CD4-positive, alpha-beta memory T cell (primary cell): ENCODE measurements around the gene SLC6A13. TPM values are rescaled to one million over a fixed set of nuclear protein-coding genes. Genes with fewer than 3 reads are reported as not detected.

Experiments
- CTCF ChIA-PET: fragments of 350-600 bp; sonication (Branson Sonifier 250); formaldehyde crosslinking; loops from one replicate; lab custom pipeline; 2021; ENCODE audit warnings: inconsistent platforms; ENCODE audit not compliant: partially characterized antibody; lab: Charles Lee
- POLR2A ChIA-PET: fragments of 350-600 bp; sonication (Branson Sonifier 250); formaldehyde crosslinking; loops from one replicate; lab custom pipeline; 2021; ENCODE audit not compliant: partially characterized antibody; lab: Charles Lee
- DNase-seq, 5 donors: peaks; one replicate each; pipeline versions ENCODE4 v3.0.0 to v3.0.0-alpha.2; 2020 to 2022; ENCODE audit warnings: mixed read lengths in 1 of 5
- H3K27ac ChIP-seq: one replicate; pipeline ENCODE4 v1.7.0; 2013; ENCODE audit warnings: low read depth, low read length
- H3K27me3 ChIP-seq: 2 replicates; pipeline ENCODE4 v1.7.0; 2013; ENCODE audit warnings: mild to moderate bottlenecking, low read length, moderate library complexity; ENCODE audit not compliant: insufficient read depth
- H3K36me3 ChIP-seq: 2 replicates; pipeline ENCODE4 v1.7.0; 2013; ENCODE audit warnings: mild to moderate bottlenecking, low read length, moderate library complexity; ENCODE audit not compliant: insufficient read depth
- H3K4me1 ChIP-seq: 2 replicates; pipeline ENCODE4 v1.7.0; 2013; ENCODE audit warnings: mild to moderate bottlenecking, low read length, moderate library complexity; ENCODE audit not compliant: insufficient read depth
- H3K4me3 ChIP-seq, 2 donors: one replicate each; pipeline ENCODE4 v1.7.0; 2013; ENCODE audit warnings: low read length in 2 of 2, mild to moderate bottlenecking in 1 of 2
- H3K9me3 ChIP-seq, 2 donors: one replicate each; pipeline ENCODE4 v1.7.0; 2013; ENCODE audit warnings: low read length in 2 of 2, control low read depth in 1 of 2; ENCODE audit not compliant: control insufficient read depth in 1 of 2
- H3K27ac Mint-ChIP-seq, 7 donors: one replicate each; pipeline ENCODE4 v1.8.0; 2020 to 2021; ENCODE audit warnings: mixed read lengths in 7 of 7, mild to moderate bottlenecking in 6 of 7, inconsistent platforms in 3 of 7, moderate library complexity in 3 of 7
- H3K27me3 Mint-ChIP-seq, 2 donors: one replicate each; pipeline ENCODE4 v1.8.0; 2020 to 2021; ENCODE audit warnings: mixed read lengths in 2 of 2
- H3K36me3 Mint-ChIP-seq, 2 donors: one replicate each; pipeline ENCODE4 v1.8.0; 2020 to 2021; ENCODE audit warnings: mixed read lengths in 2 of 2, inconsistent platforms in 1 of 2, mild to moderate bottlenecking in 1 of 2
- H3K4me1 Mint-ChIP-seq, 4 donors: one replicate each; pipeline ENCODE4 v1.8.0; 2020 to 2021; ENCODE audit warnings: mixed read lengths in 4 of 4, mild to moderate bottlenecking in 1 of 4
- H3K4me3 Mint-ChIP-seq, 8 donors: one replicate each; pipeline ENCODE4 v1.8.0; 2020 to 2021; ENCODE audit warnings: mixed read lengths in 8 of 8, mild to moderate bottlenecking in 7 of 8, moderate library complexity in 6 of 8, inconsistent platforms in 3 of 8
- H3K9me3 Mint-ChIP-seq, 8 donors: one replicate each; pipeline ENCODE4 v1.8.0; 2020 to 2021; ENCODE audit warnings: mixed read lengths in 8 of 8, mild to moderate bottlenecking in 5 of 8, inconsistent platforms in 3 of 8, moderate library complexity in 1 of 8
- intact Hi-C: fragments of 100-400 bp; cut with micrococcal nuclease; formaldehyde crosslinking; loops from one replicate; pipeline ENCODE4 v1.15.1; 2023
- polyA plus RNA-seq, 2 donors: library from polyadenylated mRNA; unstranded; fragments of 300-500 nt; fragmentation: Illumina TruSeq; gene quantifications; one replicate each; pipeline ENCODE4 v1.2.3, GENCODE V29; 2021
- total RNA-seq, 2 experiments: library from RNA; stranded (reverse); gene quantifications; one replicate each; pipeline ENCODE4 v1.2.3, GENCODE V29; 2021

Gene SLC6A13
- total and polyA plus RNA-seq, 4 experiments from 2014 or later: 0.17 to 0.75 (median 0.32) TPM; not detected in 1

GRCh38 chr12:242496-242895 lies 20.1 kb downstream of the SLC6A13 start:
- Mint-ChIP-seq H3K27me3 (peaks cover 9 to 23% of the 10 kb centered on the region in 2 donors), H3K36me3 (peaks cover 6 to 9% of the 10 kb centered on the region in 2 donors), H3K9me3 (peaks cover 0 to 46% (median 18%) of the 10 kb centered on the region in 8 donors), H3K4me1 (no peaks in the 10 kb centered on the region), H3K4me3 (no peak overlapping the region), H3K27ac (no peak overlapping the region)
- POLR2A ChIA-PET: no interaction called here
- Histone ChIP-seq H3K4me3 (no peak overlapping the region), H3K4me1 (no peaks in the 10 kb centered on the region), H3K27me3 (no peaks in the 10 kb centered on the region), H3K27ac (no peak overlapping the region), H3K9me3 (peaks cover 0 to 3% of the 10 kb centered on the region in 2 donors), H3K36me3 (no peaks in the 10 kb centered on the region)
- CTCF ChIA-PET: no interaction called here
- intact Hi-C loops: no loop called here
- DNase-seq: no peak

DNA sequence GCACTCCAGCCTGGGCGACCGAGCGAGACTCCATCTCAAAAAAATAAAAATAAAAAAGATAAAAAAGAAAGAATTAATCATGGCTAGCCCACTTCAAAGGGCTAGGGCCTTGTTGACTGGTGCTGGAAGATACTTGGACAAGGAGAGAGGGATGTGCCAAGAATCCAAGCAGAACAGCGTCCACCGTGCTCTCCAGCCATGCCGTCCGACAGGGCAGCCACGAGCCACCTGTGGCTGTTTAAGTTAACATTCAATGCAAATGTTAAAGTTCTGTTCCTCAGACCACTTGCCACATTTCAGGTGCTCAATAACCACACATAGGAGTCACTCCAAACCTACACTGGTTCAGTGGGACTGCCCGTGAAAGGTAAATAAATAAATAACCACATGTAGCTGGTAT lies 21.4 kb downstream of the SLC6A13 start:
- intact Hi-C loops: no loop called here
- Histone ChIP-seq H3K9me3 (no peaks in the 10 kb centered on the region), H3K27me3 (no peaks in the 10 kb centered on the region), H3K36me3 (no peaks in the 10 kb centered on the region), H3K4me1 (no peaks in the 10 kb centered on the region), H3K4me3 (no peak overlapping the region), H3K27ac (no peak overlapping the region)
- no peak for DNase-seq
- Mint-ChIP-seq H3K36me3 (peaks cover 7% of the 10 kb centered on the region in 2 donors), H3K4me3 (no peak overlapping the region), H3K4me1 (no peaks in the 10 kb centered on the region), H3K27ac (no peak overlapping the region), H3K27me3 (peaks cover 9 to 24% of the 10 kb centered on the region in 2 donors), H3K9me3 (peaks cover 0 to 42% (median 11%) of the 10 kb centered on the region in 8 donors)
- POLR2A ChIA-PET: no interaction called here
- CTCF ChIA-PET: no interaction called here

- Histone ChIP-seq H3K4me1 (no peaks in the 10 kb centered on the region), H3K27ac (no peak overlapping the region), H3K4me3 (no peak overlapping the region), H3K27me3 (no peaks in the 10 kb centered on the region), H3K9me3 (no peaks in the 10 kb centered on the region), H3K36me3 (no peaks in the 10 kb centered on the region)
- ChIA-PET CTCF (no interaction called here), POLR2A (no interaction called here)
- DNase-seq: no peak
- Mint-ChIP-seq H3K36me3 (peaks cover 10% of the 10 kb centered on the region in 2 donors), H3K4me3 (no peak overlapping the region), H3K27me3 (peaks cover 9 to 26% of the 10 kb centered on the region in 2 donors), H3K27ac (no peak overlapping the region), H3K9me3 (peaks cover 0 to 48% (median 18%) of the 10 kb centered on the region in 8 donors), H3K4me1 (no peaks in the 10 kb centered on the region)
- intact Hi-C loops: no loop called here
Measured at GRCh38 chr12:240566-240965, 22.1 kb downstream of the SLC6A13 start.

GRCh38 chr12:238736-239398 lies 23.8 kb downstream of the SLC6A13 start:
- no peaks in the 10 kb centered on the region for H3K27me3 ChIP-seq
- H3K36me3 ChIP-seq: no peaks in the 10 kb centered on the region
- H3K4me1 ChIP-seq: no peaks in the 10 kb centered on the region
- intact Hi-C loops: no loop called here
- Mint-ChIP-seq H3K4me3 (no peak overlapping the region), H3K36me3 (peaks cover 5 to 7% of the 10 kb centered on the region in 2 donors), H3K9me3 (peaks cover 0 to 45% (median 22%) of the 10 kb centered on the region in 8 donors), H3K4me1 (no peaks in the 10 kb centered on the region), H3K27ac (no peak overlapping the region), H3K27me3 (peaks cover 8 to 24% of the 10 kb centered on the region in 2 donors)
- ChIA-PET CTCF (no interaction called here), POLR2A (no interaction called here)
- no peaks in the 10 kb centered on the region for H3K9me3 ChIP-seq
- H3K27ac ChIP-seq: no peak overlapping the region
- no peak for DNase-seq
- H3K4me3 ChIP-seq: no peak overlapping the region

GRCh38 chr12:238116-238515 lies 24.5 kb downstream of the SLC6A13 start:
- no peak overlapping the region for H3K4me3 Mint-ChIP-seq
- Histone ChIP-seq H3K36me3 (no peaks in the 10 kb centered on the region), H3K4me1 (no peaks in the 10 kb centered on the region), H3K9me3 (no peaks in the 10 kb centered on the region), H3K27me3 (no peaks in the 10 kb centered on the region), H3K27ac (no peak overlapping the region), H3K4me3 (no peak overlapping the region)
- no peaks in the 10 kb centered on the region for H3K4me1 Mint-ChIP-seq
- H3K27me3 Mint-ChIP-seq: peaks cover 6 to 25% of the 10 kb centered on the region in 2 donors
- peaks cover 3 to 7% of the 10 kb centered on the region in 2 donors for H3K36me3 Mint-ChIP-seq
- H3K9me3 Mint-ChIP-seq: peaks cover 0 to 44% (median 22%) of the 10 kb centered on the region in 8 donors
- no peak for DNase-seq
- POLR2A ChIA-PET: no interaction called here
- CTCF ChIA-PET: no interaction called here
- intact Hi-C loops: no loop called here
- H3K27ac Mint-ChIP-seq: no peak overlapping the region

DNA sequence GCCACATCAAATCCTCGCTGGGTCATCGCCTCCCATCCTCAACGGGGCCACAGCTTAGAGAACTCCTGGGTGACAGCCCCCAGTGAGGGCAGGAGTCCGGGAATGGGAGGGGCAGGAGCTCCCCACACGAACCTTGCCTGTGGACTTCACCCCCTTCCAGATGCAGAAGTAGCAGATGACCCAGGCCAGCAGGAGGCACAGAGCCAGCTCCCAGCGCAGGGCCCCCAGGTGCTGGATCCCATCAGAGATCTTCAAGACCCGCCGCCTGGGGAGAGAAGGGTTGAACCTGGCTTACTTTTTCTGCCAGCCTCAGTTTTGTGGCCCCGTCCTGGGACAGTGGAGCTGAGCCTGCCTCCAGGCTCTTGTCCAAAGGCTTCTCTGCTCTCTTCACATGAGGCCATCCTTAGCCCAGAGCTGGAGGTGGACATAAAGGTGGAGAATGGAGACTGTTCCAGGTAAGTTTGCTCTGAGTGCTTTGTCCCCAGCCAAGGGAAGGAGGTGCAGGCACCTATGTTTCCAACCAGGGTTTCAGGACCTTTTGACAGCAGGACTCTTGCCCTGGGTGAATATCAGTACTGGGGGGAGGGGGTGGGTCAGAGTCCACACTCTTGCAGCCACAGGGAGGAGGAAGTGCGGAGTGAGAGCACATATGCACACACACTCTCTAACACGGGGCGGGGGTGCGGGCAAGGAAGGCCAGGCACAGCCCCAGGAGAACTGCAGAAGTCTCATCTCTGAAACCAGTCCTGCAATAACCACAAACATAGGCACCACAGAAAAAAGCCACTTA lies 25.4 kb downstream of the SLC6A13 start:
- no peak overlapping the region for H3K27ac Mint-ChIP-seq
- H3K9me3 ChIP-seq: no peaks in the 10 kb centered on the region
- H3K4me3 ChIP-seq: no peak overlapping the region
- intact Hi-C loops: no loop called here
- H3K27me3 ChIP-seq: no peaks in the 10 kb centered on the region
- ChIA-PET CTCF (no interaction called here), POLR2A (no interaction called here)
- no peaks in the 10 kb centered on the region for H3K4me1 ChIP-seq
- no peaks in the 10 kb centered on the region for H3K4me1 Mint-ChIP-seq
- no peak overlapping the region for H3K27ac ChIP-seq
- no peak overlapping the region for H3K4me3 Mint-ChIP-seq
- H3K36me3 Mint-ChIP-seq: peaks cover 3 to 7% of the 10 kb centered on the region in 2 donors
- no peak for DNase-seq
- peaks cover 7 to 24% of the 10 kb centered on the region in 2 donors for H3K27me3 Mint-ChIP-seq
- peaks cover 0 to 41% (median 22%) of the 10 kb centered on the region in 8 donors for H3K9me3 Mint-ChIP-seq
- no peaks in the 10 kb centered on the region for H3K36me3 ChIP-seq

DNA sequence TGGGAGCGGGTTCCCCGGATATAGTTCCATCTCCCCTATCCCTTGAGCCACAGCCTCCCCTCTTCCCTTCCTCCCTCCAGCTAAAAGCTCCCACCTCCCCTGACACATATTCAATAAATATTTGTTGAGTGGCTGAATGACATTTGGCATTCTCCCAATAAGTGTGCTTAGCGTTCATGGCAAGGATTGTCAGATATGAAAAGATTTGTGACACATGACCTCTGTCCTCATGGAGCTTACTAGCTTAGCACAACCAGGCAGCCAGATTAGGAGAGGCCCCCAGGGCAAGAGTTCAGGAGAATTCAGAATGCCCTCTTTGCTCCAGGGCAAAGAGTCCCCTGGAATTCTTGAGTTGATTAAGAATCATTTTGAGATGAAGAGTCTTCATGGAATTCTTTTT lies 26.2 kb downstream of the SLC6A13 start:
- H3K27ac Mint-ChIP-seq: no peak overlapping the region
- peaks cover 0 to 41% (median 22%) of the 10 kb centered on the region in 8 donors for H3K9me3 Mint-ChIP-seq
- peaks cover 3 to 7% of the 10 kb centered on the region in 2 donors for H3K36me3 Mint-ChIP-seq
- CTCF ChIA-PET: no interaction called here
- H3K4me3 Mint-ChIP-seq: no peak overlapping the region
- Histone ChIP-seq H3K4me3 (no peak overlapping the region), H3K27ac (no peak overlapping the region), H3K36me3 (no peaks in the 10 kb centered on the region), H3K27me3 (no peaks in the 10 kb centered on the region), H3K9me3 (no peaks in the 10 kb centered on the region), H3K4me1 (no peaks in the 10 kb centered on the region)
- no peak for DNase-seq
- H3K27me3 Mint-ChIP-seq: peaks cover 8 to 29% of the 10 kb centered on the region in 2 donors
- H3K4me1 Mint-ChIP-seq: no peaks in the 10 kb centered on the region
- POLR2A ChIA-PET: no interaction called here
- intact Hi-C loops: no loop called here
